Stimulated activated CD8-positive, alpha-beta memory T cell treated with anti-CD3 and anti-CD28 coated beads, Interleukin-7, amount 100 ng/mL, for 1 hour (primary cell): ENCODE results near the gene MVB12B.
"Not testable (repeated sequence)": the region's sequence is repeated elsewhere in the genome, so short reads cannot be mapped to it uniquely, and the experiment has no call there.

Experiments used
- DNase-seq, 2 donors: peaks; one replicate each; pipeline ENCODE4 v3.0.0-alpha.2; 2020; ENCODE audit warnings: low read depth in 2 of 2

The MVB12B gene

DNA sequence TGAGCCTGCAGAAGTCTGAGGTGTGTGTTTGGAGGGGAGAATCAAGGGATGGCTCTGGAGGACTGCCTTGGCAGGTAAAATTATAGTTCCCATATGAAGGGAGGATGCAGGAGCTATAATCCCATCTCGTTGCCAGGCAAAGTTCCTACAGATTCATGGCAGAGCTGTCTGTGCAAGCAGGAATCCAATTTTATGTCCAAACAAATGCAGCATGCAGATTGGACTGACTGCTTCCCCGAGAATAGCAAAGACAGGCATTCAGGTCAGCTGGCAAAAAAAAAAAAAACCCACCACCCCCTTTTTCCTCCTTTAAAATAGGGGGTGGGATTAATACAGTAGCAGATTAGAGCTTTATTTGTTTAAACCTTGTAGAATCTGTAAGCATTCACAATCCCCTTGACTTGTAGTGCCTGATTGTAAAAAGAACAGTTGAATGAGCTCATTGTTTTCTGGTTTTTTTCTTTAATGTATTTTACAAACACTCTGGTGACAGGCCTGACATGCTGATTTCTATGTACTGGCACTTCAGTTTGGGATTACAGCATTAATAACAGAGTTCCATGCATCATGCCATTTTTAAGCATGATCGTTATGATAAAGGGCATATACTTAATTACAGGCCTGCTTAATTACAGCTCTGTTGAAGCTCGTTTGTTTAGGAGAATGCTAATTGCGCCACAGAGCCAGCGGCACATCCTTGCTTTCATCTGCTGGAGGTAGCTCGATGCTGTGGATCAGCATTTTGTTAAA is 145.7 kb downstream of the MVB12B start:
- DNase-seq, result no peak

DNA sequence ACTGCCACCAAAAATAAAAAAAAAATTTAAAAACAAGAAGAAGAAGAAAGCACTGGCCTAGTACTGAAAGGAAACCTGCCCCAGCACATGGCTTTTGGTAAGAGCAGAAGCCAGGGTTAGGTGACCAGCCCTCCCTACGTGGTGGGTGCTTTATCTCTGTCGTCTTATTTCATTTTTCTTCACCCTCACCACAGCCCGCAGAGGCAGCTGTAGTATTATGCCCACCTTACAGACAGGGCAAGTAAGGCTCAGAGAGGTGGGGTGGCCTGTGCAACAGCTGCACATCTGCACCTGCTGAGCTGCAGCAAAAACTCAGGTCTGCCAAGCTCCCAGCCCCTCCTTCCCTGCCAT is 146.3 kb downstream of the MVB12B start:
- no peak for DNase-seq

DNA sequence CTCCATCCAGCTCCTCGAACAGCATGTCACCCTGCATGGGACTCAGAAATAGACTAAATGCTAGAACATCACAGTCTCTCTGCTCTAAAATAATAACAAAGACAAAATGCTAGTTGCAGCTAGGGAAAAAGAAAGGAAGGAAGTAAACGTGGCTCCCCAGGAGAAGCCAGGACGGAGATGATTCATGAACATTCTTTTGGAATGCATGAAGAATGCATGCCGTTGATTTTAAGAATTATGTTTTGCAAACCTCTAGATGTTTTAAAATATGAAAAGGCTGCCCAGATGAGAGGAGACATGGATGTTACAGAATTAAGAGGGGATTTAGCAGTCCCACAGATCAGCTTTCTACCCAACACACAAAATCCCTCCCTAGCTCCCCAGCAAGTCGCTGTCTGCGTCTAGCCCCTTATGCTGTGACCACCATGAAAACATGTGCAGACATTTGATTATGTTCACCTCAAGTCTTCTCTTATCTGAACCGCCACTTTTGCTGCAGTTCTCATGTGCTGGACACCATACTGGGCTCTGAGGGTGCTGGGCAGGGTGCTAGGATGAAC is 147.7 kb downstream of the MVB12B start:
- no peak for DNase-seq

DNA sequence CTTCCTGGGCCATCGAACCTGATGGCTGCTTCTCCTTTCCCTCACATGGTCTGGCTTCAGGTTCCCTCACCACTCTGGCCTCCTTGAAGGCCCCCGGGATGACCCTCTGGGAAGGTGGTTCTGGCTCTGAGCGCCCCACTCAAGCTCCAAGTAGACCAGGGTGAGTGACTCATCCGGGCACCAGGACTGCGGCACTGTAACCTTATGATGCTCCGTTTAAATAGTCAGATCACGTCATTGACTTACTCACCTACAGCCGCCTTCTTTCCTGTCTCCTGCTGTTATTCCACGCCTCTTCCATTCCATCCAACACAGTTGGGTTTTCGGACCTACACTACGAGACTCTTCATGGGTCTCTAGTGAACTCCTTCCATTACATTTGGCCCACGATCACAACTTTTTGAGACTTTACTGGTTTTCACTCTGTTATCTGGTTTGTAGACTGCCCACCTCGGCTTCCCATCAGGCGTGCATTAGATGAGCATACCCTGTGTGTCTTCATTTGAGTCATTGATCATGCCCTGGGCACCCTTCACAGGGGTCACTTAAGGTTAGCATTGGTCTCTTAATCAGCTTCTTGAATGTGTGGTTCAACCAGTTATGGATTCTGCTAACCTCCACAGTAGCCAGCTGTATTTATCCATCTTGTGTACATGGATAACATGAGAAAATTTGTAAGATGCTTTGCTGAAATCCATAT is 148.3 kb downstream of the MVB12B start:
- no peak for DNase-seq

DNA sequence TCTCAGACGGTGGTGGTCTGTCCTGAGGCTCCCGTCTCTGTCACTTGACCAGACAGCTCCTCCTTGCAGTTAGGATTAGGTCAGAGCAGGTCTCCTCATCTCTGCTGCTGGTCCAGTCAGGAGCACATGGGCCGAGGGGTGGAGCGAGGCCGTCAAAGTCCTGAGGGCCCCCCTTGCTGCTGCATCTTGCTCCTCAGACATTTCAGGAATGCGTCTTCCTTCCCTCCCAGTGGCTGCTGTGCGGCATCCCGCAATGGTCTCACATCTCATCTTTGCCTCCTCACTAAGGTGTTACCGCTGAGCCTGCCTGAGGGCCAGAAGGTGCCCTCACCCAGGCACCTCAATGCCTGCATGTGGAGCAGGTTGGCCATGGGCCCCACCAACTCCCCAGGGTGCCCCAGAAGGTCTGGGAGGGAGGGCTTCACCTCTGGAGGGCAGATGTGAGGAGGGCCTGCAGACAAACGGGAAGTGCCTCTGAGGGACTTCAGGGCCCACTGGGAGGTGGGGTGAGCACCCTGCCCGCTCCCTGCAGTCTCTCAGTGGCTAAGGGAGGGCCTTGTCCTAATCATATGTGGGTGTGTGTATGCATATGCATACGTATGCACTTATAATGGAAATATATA is 149.4 kb downstream of the MVB12B start:
- DNase-seq, result no peak

DNA sequence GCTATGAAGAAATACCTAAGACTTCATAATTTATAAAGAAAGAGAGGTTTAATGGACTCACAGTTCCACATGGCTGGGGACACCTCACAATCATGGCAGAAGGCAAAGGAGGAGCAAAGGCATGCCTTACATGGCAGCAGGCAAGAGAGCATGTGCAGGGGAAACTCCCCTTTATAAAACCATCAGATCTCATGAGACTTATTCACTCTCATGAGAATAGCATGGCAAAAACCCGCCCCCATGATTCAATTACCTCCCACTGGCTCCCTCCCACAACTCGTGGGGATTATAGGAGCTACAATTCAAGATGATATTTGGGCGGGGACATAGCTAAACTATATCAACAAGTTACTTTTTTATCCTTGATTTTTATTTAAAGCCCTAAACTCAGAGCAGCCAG is 150.8 kb downstream of the MVB12B start:
- not testable (repeated sequence) for DNase-seq

DNA sequence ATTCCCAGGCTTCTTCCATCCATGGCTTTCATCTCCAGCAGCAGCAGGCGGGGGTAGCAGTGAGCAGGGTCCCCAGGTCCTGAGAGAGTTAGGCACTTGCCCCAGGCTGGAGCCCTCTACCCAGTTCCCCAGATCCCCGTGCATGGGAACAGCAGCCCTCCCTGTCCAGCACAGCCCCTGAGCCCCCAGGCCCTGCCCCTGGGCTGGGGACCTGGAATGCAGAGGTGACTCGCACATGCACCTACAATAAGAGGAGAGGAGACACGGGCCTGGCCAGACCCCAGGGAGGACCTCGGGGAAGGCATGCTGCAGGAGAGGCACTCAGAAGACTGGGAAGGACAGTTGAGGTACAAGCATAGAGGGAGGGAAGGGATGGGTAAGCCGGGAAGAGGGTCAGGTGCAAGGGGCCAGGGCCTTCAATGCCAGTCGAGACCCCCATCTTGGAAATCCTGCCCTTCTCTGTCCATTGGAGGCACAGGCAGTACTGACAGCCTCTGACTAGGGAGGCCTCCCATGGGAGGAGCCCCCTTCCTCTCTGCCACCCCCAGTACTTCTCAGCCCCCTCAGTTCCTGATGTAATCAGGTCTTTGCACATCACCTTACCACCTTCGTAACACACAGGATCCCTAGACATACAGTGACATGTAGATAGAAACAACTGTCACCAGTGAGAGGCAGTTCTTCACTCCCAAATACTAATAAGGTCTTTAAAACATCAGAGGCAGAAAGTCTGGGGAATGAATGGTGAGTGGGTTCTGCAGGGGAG is 151.8 kb downstream of the MVB12B start:
- no peak for DNase-seq

DNA sequence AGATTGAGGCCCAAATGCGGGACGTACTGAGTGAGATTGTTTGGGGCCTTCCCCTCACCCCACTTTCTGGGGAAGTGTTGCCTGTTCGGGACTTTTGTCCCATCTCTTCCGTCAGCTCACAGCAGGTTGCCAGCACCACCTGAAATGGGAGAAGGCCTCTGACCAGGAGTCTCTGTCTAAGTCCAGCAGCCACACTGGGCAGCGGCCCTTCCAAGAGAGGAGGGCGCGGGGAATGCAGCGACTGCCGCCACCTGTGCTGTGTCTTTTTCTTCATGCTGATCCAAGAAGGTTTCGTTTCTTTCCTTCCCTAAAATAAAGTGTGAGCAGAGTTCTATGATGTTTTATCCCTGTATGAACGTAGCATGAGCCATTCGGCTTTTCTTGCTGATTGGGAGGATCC is 152.9 kb downstream of the MVB12B start:
- DNase-seq, result no peak

DNA sequence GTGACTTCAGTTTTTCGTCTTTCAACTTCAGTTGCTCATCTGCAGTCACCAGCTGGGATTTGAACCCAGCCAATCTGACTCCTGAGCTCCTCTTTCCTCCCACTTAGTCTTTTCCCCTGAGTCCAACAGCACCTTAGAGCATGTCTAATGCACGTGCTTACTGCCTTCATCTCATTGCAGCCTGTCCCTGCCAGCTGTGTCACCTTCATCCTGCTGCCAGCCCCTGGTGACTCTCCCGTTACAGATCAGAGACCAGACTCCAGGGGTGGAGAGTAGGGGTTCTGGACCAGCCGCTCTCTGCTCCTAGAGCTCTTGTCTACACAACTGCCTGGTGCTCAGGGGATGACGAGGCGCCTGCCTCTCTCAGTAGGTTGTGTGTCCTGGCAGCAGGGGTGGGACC is 154.2 kb downstream of the MVB12B start:
- DNase-seq, result no peak

DNA sequence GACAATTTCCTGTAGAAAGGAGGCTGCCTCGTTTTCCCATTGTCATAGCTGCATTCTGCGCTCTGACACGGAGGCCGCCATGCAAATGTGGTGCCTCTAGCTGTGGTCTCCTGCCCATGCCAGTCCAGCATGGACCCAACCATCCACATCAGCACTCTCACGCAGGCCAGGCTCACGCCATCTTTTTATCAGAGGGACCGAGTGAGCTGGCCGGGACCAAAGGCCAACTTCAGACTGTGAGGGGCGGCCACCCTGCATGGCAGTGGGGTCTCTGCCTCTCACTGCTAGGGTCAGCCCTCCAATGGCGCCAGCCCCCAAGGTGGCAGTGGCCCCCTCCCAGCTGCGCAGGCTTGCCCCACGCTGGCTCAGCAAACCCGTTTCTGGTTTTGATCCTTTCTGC is 155.2 kb downstream of the MVB12B start:
- no peak for DNase-seq

DNA sequence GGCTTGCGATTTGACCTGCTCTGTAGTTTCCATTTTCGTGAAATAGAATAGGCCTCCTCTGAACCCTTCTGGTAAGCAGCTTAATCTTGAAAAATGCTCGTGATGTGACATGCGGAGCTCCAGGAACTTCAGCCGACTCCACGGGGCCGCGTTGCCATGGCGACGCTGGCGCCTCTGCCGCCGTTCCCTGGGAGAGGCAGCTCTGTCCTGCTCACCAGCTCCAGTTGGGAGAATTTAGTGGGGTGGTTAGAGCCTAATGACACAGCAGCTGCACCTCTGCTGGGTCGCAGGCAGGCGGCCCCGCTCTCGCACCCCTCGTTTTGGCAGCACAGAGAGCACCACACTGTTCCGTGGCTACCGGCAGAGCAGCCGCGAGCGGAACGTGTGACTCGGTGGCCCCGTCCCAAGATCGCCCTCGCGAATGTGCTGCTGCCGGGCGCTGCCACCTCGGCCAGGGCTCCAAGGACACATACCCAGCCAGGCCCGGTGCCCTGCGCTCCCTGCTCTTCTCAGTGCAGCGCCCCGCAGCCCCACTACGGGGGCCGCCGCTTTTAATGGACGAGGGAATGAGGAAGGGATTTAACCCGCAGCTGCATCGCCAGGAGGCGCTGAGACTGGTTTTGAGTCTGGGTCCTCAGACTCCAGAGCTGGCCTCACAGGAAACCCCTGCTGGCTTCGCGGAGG is 155.9 kb downstream of the MVB12B start:
- DNase-seq, result no peak

DNA sequence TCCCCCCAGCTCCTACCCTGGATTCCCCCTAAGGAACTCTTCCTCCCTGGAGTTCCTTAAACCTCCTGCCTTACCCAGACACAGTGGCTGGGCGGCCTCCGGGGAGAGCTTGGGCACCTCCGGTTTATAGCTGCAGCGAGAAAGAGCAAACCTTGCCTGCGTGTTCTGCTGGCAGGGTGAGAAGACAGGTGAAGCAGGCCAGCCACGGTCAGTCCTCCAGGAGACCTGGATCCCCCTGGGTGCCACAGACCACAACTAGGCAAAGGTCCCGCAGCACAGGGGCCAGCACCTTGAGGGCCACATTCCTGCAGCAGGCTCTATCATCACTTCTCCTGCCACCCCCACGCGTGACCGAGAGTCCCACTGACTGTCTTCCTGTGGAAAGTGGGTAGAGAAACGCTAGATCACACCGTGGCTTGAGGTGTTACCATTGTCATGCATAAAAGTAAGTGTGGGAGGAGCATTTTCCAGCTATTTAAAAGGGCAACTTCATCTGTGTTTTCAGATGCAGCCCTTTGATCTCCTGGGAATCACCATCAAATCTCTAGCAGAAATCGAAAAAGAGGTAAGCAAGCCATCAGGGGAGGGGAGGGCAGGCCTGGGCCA is 156.9 kb downstream of the MVB12B start:
- no peak for DNase-seq

DNA sequence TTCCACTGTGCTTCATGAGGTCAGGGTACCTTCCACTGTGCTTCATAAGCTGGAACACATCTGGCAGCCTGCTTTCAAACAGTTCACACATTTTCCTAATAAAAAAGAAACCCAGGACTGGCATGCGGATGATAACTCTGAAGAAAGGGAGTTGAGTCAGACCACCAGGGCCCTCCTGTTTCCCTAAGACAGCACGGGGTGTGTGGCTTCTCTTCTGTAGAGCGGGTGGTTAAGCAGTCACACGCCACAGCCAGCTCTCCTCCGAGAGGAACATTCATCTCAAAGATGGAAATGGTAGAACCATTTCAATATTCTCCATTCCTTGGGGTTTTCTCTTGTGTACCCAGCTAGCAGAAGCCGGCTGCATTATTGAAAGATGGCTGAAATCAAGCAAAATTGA is 159.0 kb downstream of the MVB12B start:
- no peak for DNase-seq

DNA sequence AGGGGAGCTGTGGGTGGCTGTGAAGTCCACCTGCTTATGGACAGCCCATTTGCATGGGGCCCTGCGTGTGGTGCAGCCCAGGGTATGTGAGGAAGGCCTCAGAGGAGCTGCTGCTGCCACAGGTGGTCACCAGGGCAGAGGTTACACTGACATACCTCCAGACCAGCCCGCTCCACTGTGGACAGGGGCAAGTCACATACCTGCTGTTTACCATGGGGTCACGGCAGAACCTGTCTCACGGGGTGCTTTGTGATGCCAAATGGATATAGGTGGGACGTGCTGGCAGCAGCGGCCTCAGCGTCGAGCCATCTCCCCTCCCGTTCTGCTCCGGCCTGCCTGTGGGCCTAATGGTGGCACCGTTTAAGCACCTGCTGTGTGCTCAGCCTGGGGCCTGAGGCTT is 159.6 kb downstream of the MVB12B start:
- DNase-seq, result no peak

DNA sequence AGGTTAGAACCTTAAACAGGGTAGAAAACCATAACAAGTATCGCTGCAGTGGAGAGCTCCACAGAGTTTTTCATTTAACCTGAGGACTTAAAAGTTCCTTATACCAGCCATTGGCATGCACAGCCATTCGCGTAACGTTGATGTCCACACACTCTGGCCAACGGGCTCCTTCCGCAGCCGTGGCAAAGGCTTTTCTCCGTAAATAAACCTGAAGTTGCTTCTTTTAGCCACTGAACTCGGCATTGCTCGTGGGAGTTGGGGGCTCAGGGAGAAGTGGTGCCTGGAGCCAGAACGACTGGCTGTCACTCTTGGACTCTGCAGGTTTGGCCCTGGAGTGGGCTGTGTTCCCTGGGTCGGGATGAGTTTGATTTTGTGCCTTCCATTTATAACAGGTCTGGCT is 161.2 kb downstream of the MVB12B start:
- DNase-seq, result no peak

DNA sequence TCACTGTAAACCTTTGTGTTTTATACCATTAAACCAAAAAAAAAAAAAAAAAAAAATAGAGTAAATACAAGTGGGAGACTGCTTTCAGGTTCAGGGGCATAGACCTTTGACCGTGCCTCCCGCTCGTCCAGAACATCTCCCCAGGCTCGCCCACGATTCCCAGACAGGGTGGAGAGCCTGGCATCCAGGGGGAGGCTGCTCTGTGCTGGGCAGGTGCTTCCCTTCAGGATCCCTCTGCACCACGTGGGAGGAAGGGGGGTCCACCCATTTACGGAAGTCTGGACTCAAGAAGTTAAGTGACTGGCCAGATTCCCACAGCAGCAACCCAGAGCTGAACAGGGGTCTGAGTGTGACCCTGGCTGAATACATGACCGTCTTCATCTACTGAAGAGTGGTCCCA is 161.7 kb downstream of the MVB12B start:
- DNase-seq, result no peak

DNA sequence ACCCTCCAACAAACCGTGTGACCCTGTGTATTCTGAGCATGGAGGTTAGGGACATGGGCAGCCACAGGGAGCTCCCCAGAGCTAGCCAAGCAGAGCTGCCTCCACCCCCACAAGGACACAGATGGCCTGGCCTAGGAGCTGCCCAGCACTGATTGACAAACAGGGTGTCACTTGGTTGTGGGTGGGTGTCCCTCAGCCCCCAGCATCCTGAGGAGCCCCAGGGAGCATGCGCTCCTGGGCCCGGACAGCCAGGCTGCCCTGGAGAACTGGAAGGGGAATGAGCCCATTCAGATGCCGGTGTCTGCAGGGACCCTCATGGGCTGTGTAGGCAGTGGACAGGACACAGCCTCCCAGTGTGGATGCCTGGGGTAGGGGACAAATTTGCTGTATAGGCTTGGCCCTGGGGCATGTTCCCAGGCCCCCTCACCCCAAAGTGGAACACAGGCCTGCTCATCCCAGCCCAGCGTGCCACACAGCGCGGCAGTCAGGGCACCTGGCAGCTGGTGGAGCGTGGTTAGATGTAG is 162.3 kb downstream of the MVB12B start:
- DNase-seq, result no peak

DNA sequence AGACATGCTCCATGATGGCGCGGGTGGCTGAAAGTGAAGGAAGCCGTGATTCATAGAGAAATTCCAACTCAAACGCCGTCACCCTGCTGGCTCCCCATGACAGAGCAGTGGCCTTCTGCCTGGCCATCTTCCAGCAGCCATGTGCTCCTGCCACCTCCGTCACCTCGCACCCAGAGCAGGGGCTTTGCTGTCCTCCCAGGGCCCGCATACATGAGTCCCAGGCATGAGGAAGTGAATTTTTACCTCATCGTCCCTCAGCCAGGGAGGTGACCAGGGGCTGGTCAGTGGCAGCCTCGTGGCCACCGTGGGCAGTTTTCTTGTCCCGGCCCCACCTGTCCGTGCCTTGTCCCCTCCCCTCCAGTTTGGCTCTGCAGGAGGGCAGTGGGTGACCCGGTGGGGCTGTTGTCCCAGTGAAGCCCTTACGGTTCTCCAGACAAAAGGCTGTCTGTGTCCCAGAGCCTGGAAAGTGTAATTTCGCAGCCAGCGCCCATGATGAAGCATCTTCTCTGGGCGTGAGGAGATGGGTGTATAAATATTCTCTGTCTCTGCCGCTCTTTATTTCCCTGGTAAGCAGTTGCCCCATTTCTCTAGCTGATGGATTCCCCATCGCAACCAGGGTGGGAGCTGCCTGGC is 163.1 kb downstream of the MVB12B start:
- no peak for DNase-seq

DNA sequence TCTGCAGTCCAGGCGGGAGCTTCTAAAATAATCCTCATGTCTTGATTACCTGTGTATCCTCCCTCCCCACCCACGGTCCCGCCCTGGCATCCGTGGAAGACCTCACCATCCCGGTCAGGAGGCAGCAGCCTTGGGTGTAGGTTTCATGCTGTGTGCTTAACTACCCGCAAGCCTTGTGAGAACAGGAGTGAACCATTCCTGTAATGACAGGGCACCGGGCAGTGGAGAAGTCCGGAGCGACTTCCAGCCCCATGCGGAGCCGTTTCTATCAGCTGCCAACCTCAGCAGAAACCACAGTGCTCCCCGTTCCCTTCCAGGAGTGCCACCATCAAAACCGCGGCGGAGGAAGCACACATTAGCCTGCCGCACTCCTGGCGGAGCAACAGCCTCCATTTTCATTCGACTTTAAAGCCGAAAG is 163.6 kb downstream of the MVB12B start:
- no peak for DNase-seq

DNA sequence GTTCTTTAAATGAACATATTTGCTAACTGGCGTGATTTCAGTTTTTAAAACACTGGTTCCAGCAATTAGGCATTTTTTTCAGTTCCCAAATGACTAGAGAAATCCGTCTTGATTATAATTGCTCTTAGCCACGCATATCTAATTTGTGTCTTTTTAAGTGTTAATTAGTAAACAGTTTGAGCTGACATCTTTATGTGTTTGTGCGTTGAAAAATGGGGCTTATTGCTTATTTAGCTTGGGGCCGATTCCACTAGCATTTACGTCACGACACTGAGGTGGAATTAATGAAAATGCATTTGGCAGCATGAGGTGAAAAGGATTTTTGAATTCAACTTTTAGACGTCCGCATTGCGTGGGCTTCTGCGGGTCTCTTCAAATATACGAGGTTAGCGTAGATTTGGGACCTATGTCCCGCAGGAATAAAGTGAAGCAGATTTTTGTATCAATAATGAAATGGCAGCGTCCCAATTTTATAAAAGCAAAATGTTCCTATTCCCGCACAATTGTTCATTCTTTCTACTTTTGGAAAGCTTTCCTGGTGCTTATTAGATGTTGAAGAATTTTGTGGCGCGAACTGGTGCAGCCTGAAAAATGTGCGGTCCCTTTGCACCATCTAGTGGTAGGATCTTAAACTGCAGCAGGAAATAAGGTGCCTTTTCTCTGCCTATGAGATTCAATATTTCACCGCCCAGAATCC is 164.4 kb downstream of the MVB12B start:
- peak; percentile 24 to 33 for DNase-seq
